ENCODE measurements around the gene ZPLD1. TPM values are rescaled to one million over a fixed set of nuclear protein-coding genes. Genes with fewer than 3 reads are reported as not detected.

The ZPLD1 gene
- total and polyA plus RNA-seq, 3 experiments from 2014 or later = not detected

DNA sequence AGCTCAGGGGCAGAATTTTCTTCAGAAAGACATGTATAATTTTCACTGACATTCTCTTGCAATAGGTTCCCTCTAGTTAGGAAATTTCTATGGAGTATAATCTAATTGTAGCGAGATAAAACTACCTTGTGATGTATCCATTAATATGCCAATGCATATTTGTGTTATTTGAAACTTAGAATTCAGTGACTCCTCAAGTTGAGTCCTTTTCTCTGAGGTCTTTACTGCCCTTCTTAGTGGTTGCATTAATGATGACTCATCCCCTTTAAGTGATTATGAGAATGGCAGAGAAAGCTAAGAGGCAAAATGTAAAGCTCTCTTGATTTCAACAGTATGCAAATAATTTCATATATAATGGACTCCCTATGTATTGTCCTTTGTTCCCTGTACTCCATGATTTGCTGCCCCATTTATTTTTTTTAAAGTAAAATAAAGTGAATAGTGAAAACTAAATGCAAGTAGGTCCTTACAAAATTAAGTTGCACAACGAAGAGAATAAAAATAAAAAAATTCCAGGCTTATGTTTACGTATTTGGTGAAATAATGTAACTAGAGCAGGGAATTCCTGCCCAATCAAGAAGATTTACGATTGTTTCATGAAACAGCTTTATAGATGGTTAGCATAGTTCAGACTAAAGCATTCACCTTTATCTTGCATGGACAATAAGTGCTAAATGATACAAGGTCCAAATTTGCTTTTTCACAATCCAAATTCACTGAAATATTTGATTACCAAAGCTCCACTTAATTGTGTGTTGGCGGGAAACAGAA, 78.1 kb downstream of the ZPLD1 start:
- CTCF ChIA-PET = no interaction called here

DNA sequence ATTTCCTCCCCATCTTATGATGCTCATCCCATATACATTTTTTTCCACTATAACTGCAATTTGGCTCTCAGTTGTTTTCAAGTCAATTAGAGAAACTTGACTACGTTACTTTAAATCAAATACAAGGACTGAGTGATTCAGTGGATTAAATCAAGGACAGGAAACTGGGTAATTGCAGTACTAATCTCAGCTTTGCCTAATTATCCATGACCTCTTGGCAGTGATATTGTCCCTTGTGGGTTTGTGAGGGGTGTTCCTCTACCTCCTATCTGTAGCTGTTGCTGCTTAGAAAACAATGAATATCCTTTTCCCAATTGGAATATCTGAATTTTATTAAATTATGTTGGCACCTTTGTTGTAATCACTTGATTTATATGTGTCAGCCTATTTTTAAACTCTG, 79.4 kb downstream of the ZPLD1 start:
- H3K36me3 Mint-ChIP-seq = no peaks in the 10 kb centered on the region
- DNase-seq = no peak
- peaks cover 4 to 14% of the 10 kb centered on the region in 2 donors for H3K27me3 Mint-ChIP-seq
- CTCF ChIA-PET = no interaction called here
- no peaks in the 10 kb centered on the region for H3K36me3 ChIP-seq (ENCODE audit: insufficient read depth, low read length)
- no peak overlapping the region for H3K4me3 ChIP-seq (ENCODE audit: low read length)
- no peaks in the 10 kb centered on the region for H3K4me1 ChIP-seq (ENCODE audit: insufficient read depth, low read length)
- H3K4me3 Mint-ChIP-seq = no peak overlapping the region
- H3K9me3 ChIP-seq (ENCODE audit: low read length) = no peaks in the 10 kb centered on the region
- H3K27ac ChIP-seq (ENCODE audit: low read depth, low read length) = no peak overlapping the region
- H3K9me3 Mint-ChIP-seq = no peaks in the 10 kb centered on the region
- no peaks in the 10 kb centered on the region for H3K27me3 ChIP-seq (ENCODE audit: insufficient read depth, low read length, poor library complexity, severe bottlenecking)
- H3K4me1 Mint-ChIP-seq = no peaks in the 10 kb centered on the region
- POLR2A ChIA-PET = no interaction called here
- no peak overlapping the region for H3K27ac Mint-ChIP-seq

More for the DNA sequence above, 78.1 kb downstream of the ZPLD1 start:
- no peak overlapping the region for H3K4me3 Mint-ChIP-seq
- no peak for DNase-seq
- Histone ChIP-seq H3K36me3 (ENCODE audit: insufficient read depth, low read length) (no peaks in the 10 kb centered on the region), H3K27me3 (ENCODE audit: insufficient read depth, low read length, poor library complexity, severe bottlenecking) (no peaks in the 10 kb centered on the region), H3K4me3 (ENCODE audit: low read length) (no peak overlapping the region), H3K4me1 (ENCODE audit: insufficient read depth, low read length) (no peaks in the 10 kb centered on the region), H3K9me3 (ENCODE audit: low read length) (no peaks in the 10 kb centered on the region), H3K27ac (ENCODE audit: low read depth, low read length) (no peak overlapping the region)
- no peaks in the 10 kb centered on the region for H3K4me1 Mint-ChIP-seq
- H3K36me3 Mint-ChIP-seq = no peaks in the 10 kb centered on the region
- no peaks in the 10 kb centered on the region for H3K9me3 Mint-ChIP-seq
- peaks cover 4 to 9% of the 10 kb centered on the region in 2 donors for H3K27me3 Mint-ChIP-seq
- no peak overlapping the region for H3K27ac Mint-ChIP-seq
- POLR2A ChIA-PET = no interaction called here

DNA sequence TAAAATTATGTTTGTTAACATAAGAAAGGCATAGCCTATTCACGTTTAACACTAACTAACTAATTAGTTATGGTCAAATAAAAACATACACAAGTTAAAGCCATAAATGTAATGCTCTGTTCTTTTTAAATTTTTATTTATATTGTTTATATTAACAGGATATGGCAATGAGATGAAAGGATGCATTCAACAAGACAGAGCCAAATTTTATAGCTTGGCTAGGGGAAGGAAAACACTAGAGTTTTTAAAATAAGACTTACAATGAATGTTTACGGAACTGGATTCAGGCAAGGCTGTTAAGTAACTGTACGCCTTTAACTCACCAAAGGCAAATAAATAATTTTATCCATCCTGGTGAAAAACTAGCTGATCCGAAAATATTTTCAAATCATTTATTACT, 86.4 kb downstream of the ZPLD1 start:
- no peak overlapping the region for H3K27ac Mint-ChIP-seq
- H3K36me3 ChIP-seq (ENCODE audit: insufficient read depth, low read length) = no peaks in the 10 kb centered on the region
- no peak overlapping the region for H3K27ac ChIP-seq (ENCODE audit: low read depth, low read length)
- H3K9me3 Mint-ChIP-seq = peaks cover 0 to 2% (median 0%) of the 10 kb centered on the region in 5 donors
- no peaks in the 10 kb centered on the region for H3K9me3 ChIP-seq (ENCODE audit: low read length)
- H3K36me3 Mint-ChIP-seq = no peaks in the 10 kb centered on the region
- ChIA-PET CTCF (no interaction called here), POLR2A (no interaction called here)
- H3K27me3 Mint-ChIP-seq = peaks cover 4 to 21% of the 10 kb centered on the region in 2 donors
- H3K4me1 ChIP-seq (ENCODE audit: insufficient read depth, low read length) = no peaks in the 10 kb centered on the region
- no peak overlapping the region for H3K4me3 ChIP-seq (ENCODE audit: low read length)
- no peak for DNase-seq
- H3K27me3 ChIP-seq (ENCODE audit: insufficient read depth, low read length, poor library complexity, severe bottlenecking) = no peaks in the 10 kb centered on the region
- H3K4me3 Mint-ChIP-seq = no peak overlapping the region
- H3K4me1 Mint-ChIP-seq = no peaks in the 10 kb centered on the region

DNA sequence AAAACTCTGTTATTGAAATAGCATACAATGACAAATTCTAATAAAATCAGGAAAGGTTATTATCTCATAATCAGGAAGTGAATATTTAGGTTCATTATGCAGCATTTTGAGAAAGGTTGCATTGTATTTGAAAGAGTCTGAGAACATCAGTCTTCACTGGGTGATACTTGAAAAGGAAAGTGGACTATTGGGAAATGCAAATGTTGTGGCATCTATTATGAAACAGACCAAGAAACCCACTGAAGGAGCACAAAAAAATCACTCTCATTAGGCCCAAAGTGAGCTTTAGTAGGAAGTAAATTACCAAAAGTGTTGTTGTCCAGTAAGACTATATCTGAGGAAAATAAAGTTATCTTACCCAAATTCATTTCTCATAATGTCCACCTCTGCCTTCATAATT, 90.8 kb downstream of the ZPLD1 start:
- Histone ChIP-seq H3K27me3 (ENCODE audit: insufficient read depth, low read length, poor library complexity, severe bottlenecking) (no peaks in the 10 kb centered on the region), H3K27ac (ENCODE audit: low read depth, low read length) (no peak overlapping the region), H3K4me3 (ENCODE audit: low read length) (no peak overlapping the region), H3K36me3 (ENCODE audit: insufficient read depth, low read length) (no peaks in the 10 kb centered on the region), H3K4me1 (ENCODE audit: insufficient read depth, low read length) (no peaks in the 10 kb centered on the region), H3K9me3 (ENCODE audit: low read length) (no peaks in the 10 kb centered on the region)
- no peaks in the 10 kb centered on the region for H3K4me1 Mint-ChIP-seq
- H3K4me3 Mint-ChIP-seq = no peak overlapping the region
- no peak overlapping the region for H3K27ac Mint-ChIP-seq
- DNase-seq = no peak
- ChIA-PET POLR2A (no interaction called here), CTCF (no interaction called here)
- peaks cover 1 to 17% of the 10 kb centered on the region in 2 donors for H3K27me3 Mint-ChIP-seq
- H3K36me3 Mint-ChIP-seq = no peaks in the 10 kb centered on the region
- peaks cover 0 to 2% (median 0%) of the 10 kb centered on the region in 5 donors for H3K9me3 Mint-ChIP-seq

DNA sequence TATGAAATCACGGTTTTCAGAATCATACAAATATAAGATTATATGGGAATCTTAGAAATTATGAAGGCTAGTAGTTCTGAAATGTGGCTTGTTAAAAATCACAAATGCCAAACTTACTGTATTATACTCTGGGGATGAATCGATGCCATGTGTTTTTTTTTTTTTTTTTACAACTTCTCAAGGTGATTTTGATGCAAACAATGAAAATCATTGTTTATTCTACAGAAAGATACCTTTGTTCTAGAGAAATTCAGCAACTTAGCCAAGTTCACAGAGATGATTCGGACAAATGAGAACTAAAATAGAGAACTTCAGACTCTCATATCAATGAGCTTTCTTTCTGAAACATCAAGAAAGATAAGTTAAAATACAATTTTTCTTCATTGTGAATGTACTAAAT, 92.0 kb downstream of the ZPLD1 start:
- H3K9me3 ChIP-seq (ENCODE audit: low read length) = no peaks in the 10 kb centered on the region
- H3K27me3 ChIP-seq (ENCODE audit: insufficient read depth, low read length, poor library complexity, severe bottlenecking) = no peaks in the 10 kb centered on the region
- DNase-seq = no peak
- no peaks in the 10 kb centered on the region for H3K4me1 ChIP-seq (ENCODE audit: insufficient read depth, low read length)
- Mint-ChIP-seq H3K36me3 (no peaks in the 10 kb centered on the region), H3K4me1 (no peaks in the 10 kb centered on the region), H3K9me3 (peaks cover 0 to 2% (median 0%) of the 10 kb centered on the region in 5 donors), H3K4me3 (no peak overlapping the region), H3K27me3 (peaks cover 1 to 12% of the 10 kb centered on the region in 2 donors), H3K27ac (no peak overlapping the region)
- no peak overlapping the region for H3K27ac ChIP-seq (ENCODE audit: low read depth, low read length)
- POLR2A ChIA-PET = no interaction called here
- CTCF ChIA-PET = interaction anchor here (2.2 kb wide), 1 partner anchor 298 kb away, joined by 5 read pairs; no protein-coding TSS in a partner anchor
- no peaks in the 10 kb centered on the region for H3K36me3 ChIP-seq (ENCODE audit: insufficient read depth, low read length)
- no peak overlapping the region for H3K4me3 ChIP-seq (ENCODE audit: low read length)

DNA sequence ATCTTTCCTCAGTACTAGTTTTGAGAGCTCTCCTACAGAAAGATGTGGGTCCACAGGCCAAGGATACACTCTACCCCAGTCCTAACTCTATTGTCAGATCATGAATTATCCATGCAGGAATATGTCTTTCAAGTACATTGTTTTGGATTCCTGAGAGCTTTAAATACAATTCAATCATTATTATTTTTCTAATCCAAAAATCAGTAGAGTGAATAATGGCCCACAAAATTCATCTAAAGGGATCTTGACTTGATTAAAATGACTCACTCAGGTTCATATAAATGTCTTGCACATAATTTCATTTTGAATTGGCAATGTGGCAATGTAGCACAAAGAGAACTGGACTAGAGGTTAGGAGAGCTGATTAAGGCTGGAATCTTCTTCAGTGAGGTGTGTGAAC, 93.9 kb downstream of the ZPLD1 start:
- peaks cover 0 to 2% (median 0%) of the 10 kb centered on the region in 5 donors for H3K9me3 Mint-ChIP-seq
- H3K27ac ChIP-seq (ENCODE audit: low read depth, low read length) = no peak overlapping the region
- H3K27ac Mint-ChIP-seq = no peak overlapping the region
- peaks cover 6 to 8% (median 7%) of the 10 kb centered on the region in 3 donors for H3K4me1 Mint-ChIP-seq
- no peak overlapping the region for H3K4me3 ChIP-seq (ENCODE audit: low read length)
- no peaks in the 10 kb centered on the region for H3K9me3 ChIP-seq (ENCODE audit: low read length)
- no peaks in the 10 kb centered on the region for H3K4me1 ChIP-seq (ENCODE audit: insufficient read depth, low read length)
- H3K27me3 ChIP-seq (ENCODE audit: insufficient read depth, low read length, poor library complexity, severe bottlenecking) = no peaks in the 10 kb centered on the region
- DNase-seq = no peak
- no peaks in the 10 kb centered on the region for H3K36me3 ChIP-seq (ENCODE audit: insufficient read depth, low read length)
- H3K36me3 Mint-ChIP-seq = no peaks in the 10 kb centered on the region
- peaks cover 1 to 5% of the 10 kb centered on the region in 2 donors for H3K27me3 Mint-ChIP-seq
- ChIA-PET POLR2A (no interaction called here), CTCF (interaction anchor here (2.2 kb wide), 1 partner anchor 299 kb away, joined by 5 read pairs; no protein-coding TSS in a partner anchor)
- H3K4me3 Mint-ChIP-seq = no peak overlapping the region
